Stimulated activated CD8-positive, alpha-beta memory T cell treated with anti-CD3 and anti-CD28 coated beads, Interleukin-12 subunit alpha, Interleukin-12 subunit beta, amount 100 ng/mL, for 4 hours (primary cell): ENCODE data around the gene DSCAM.
"Not testable (repeated sequence)": the region's sequence is repeated elsewhere in the genome, so short reads cannot be mapped to it uniquely, and the experiment has no call there.

Source experiments
- DNase-seq: peaks from one replicate; pipeline ENCODE4 v3.0.0-alpha.2; 2020; ENCODE audit warnings: low read depth

The DSCAM gene

GRCh38 chr21:40242586-40243265 is 604.2 kb downstream of the DSCAM start:
- DNase-seq: no peak

GRCh38 chr21:40235528-40235927 is 611.4 kb downstream of the DSCAM start:
- no peak for DNase-seq

- no peak for DNase-seq
These were observed 615.0 kb downstream of the DSCAM start for GRCh38 chr21:40231979-40232378.

GRCh38 chr21:40227096-40227495 is 619.9 kb downstream of the DSCAM start:
- DNase-seq: no peak

GRCh38 chr21:40215941-40216340 is 631.0 kb downstream of the DSCAM start:
- no peak for DNase-seq

- DNase-seq: no peak
These were observed 636.7 kb downstream of the DSCAM start for GRCh38 chr21:40210251-40210650.

GRCh38 chr21:40208948-40209345 is 638.0 kb downstream of the DSCAM start:
- no peak for DNase-seq

- DNase-seq: no peak
These were observed 638.6 kb downstream of the DSCAM start for GRCh38 chr21:40208206-40208947.

GRCh38 chr21:40200946-40201345 is 646.0 kb downstream of the DSCAM start:
- DNase-seq: no peak

GRCh38 chr21:40200126-40200525 is 646.8 kb downstream of the DSCAM start:
- DNase-seq: no peak

GRCh38 chr21:40194185-40194980 is 652.6 kb downstream of the DSCAM start:
- DNase-seq: no peak

- DNase-seq: no peak
These were observed 655.3 kb downstream of the DSCAM start for GRCh38 chr21:40191616-40192015.

- no peak for DNase-seq
These were observed 655.8 kb downstream of the DSCAM start for GRCh38 chr21:40191196-40191595.

- DNase-seq: no peak
These were observed 658.9 kb downstream of the DSCAM start for GRCh38 chr21:40187946-40188654.

GRCh38 chr21:40187244-40187643 is 659.7 kb downstream of the DSCAM start:
- no peak for DNase-seq

GRCh38 chr21:40186045-40186444 is 660.9 kb downstream of the DSCAM start:
- no peak for DNase-seq

GRCh38 chr21:40185208-40185607 is 661.8 kb downstream of the DSCAM start:
- no peak for DNase-seq

GRCh38 chr21:40182491-40182890 is 664.5 kb downstream of the DSCAM start:
- not testable (repeated sequence) for DNase-seq

- DNase-seq: no peak
These were observed 667.8 kb downstream of the DSCAM start for GRCh38 chr21:40179166-40179565.

GRCh38 chr21:40178726-40179125 is 668.2 kb downstream of the DSCAM start:
- DNase-seq: no peak

- DNase-seq: no peak
These were observed 669.0 kb downstream of the DSCAM start for GRCh38 chr21:40177979-40178378.

GRCh38 chr21:40176724-40177123 is 670.2 kb downstream of the DSCAM start:
- no peak for DNase-seq
